Erythroblast (primary cell): ENCODE results near the gene S100A2.

ENCODE experiments used
- GATA1 ChIP-seq: IDR thresholded peaks from 2 replicates; pipeline ENCODE4 v1.6.1; 2011; ENCODE audit warnings: low read depth, mild to moderate bottlenecking, control low read depth, low read length, moderate library complexity
- POLR2A ChIP-seq: IDR thresholded peaks from 2 replicates; pipeline ENCODE4 v1.6.1; 2011; ENCODE audit warnings: mild to moderate bottlenecking, low read length

- TF ChIP-seq POLR2A (no peak), GATA1 (no peak)
Observed at GRCh38 chr1:153542956-153543711, 22.5 kb downstream of the S100A2 start.
